ENCODE measurements around the gene VSTM2L.

Gene VSTM2L

DNA sequence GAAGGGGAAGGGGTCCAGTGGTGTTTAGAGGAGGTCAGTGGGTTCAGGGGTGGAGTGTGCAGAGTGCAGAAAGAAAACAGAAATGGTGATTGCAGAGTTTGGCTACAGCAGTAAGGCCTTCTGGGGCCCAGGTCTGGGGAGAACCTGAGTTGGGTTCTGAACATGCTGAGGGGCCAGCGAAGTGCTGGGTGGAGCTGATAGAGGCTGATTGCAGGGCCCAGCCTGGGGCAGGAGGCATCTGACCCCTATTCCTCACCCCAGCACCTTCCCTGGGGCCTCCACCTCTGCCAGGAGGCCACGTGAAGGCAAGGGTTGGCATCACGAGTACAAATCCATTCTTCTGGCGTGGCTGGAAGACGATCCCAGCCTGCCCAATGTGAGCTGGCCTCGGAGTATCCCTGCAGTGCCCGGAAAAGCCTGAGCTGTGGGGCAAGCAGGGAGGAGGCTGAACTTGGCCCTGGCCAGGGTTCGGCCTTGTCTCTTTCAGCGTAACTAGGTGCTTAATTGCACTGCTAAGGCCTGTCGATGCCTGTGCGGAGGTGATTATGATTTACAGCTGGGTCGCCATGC, 35.3 kb downstream of the VSTM2L start:
- no peak for TF ChIP-seq TCF12 (IDR thresholded peaks at IDR 0.05; ENCODE audit: low read depth)
- TF ChIP-seq CEBPB (IDR thresholded peaks at IDR 0.05) = no peak
- TF ChIP-seq, protein P1, sequence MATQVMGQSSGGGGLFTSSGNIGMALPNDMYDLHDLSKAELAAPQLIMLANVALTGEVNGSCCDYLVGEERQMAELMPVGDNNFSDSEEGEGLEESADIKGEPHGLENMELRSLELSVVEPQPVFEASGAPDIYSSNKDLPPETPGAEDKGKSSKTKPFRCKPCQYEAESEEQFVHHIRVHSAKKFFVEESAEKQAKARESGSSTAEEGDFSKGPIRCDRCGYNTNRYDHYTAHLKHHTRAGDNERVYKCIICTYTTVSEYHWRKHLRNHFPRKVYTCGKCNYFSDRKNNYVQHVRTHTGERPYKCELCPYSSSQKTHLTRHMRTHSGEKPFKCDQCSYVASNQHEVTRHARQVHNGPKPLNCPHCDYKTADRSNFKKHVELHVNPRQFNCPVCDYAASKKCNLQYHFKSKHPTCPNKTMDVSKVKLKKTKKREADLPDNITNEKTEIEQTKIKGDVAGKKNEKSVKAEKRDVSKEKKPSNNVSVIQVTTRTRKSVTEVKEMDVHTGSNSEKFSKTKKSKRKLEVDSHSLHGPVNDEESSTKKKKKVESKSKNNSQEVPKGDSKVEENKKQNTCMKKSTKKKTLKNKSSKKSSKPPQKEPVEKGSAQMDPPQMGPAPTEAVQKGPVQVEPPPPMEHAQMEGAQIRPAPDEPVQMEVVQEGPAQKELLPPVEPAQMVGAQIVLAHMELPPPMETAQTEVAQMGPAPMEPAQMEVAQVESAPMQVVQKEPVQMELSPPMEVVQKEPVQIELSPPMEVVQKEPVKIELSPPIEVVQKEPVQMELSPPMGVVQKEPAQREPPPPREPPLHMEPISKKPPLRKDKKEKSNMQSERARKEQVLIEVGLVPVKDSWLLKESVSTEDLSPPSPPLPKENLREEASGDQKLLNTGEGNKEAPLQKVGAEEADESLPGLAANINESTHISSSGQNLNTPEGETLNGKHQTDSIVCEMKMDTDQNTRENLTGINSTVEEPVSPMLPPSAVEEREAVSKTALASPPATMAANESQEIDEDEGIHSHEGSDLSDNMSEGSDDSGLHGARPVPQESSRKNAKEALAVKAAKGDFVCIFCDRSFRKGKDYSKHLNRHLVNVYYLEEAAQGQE (IDR thresholded peaks at IDR 0.05; ENCODE audit: low read depth) = no peak
- no peak for TF ChIP-seq EP300 (IDR thresholded peaks at IDR 0.05; ENCODE audit: borderline replicate concordance)
- TF ChIP-seq RAD21 (IDR thresholded peaks at IDR 0.05; ENCODE audit: low read depth) = no peak
- no peak for TF ChIP-seq YY1 (IDR thresholded peaks at IDR 0.05; ENCODE audit: low read depth)
- no peak for TF ChIP-seq TEAD4 (IDR thresholded peaks at IDR 0.05)
- no peak for TF ChIP-seq ZBTB7A (IDR thresholded peaks at IDR 0.05; ENCODE audit: low read depth)
- TF ChIP-seq, protein P2, sequence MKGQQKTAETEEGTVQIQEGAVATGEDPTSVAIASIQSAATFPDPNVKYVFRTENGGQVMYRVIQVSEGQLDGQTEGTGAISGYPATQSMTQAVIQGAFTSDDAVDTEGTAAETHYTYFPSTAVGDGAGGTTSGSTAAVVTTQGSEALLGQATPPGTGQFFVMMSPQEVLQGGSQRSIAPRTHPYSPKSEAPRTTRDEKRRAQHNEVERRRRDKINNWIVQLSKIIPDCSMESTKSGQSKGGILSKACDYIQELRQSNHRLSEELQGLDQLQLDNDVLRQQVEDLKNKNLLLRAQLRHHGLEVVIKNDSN (IDR thresholded peaks at IDR 0.05) = no peak
- TF ChIP-seq FOXM1 (IDR thresholded peaks at IDR 0.05; ENCODE audit: borderline replicate concordance, low read depth) = no peak
- TF ChIP-seq TAF1 (IDR thresholded peaks at IDR 0.05; ENCODE audit: low read depth) = no peak
- TF ChIP-seq CREB1 (IDR thresholded peaks at IDR 0.05; ENCODE audit: low read depth) = no peak
- no peak for TF ChIP-seq EGR1 (IDR thresholded peaks at IDR 0.05)
- no peak for TF ChIP-seq MAX (IDR thresholded peaks at IDR 0.05)
- TF ChIP-seq NFIC (IDR thresholded peaks at IDR 0.05) = no peak

- no peak for TF ChIP-seq RAD21 (IDR thresholded peaks at IDR 0.05; ENCODE audit: low read depth)
- no peak for TF ChIP-seq EGR1 (IDR thresholded peaks at IDR 0.05)
- TF ChIP-seq CEBPB (IDR thresholded peaks at IDR 0.05) = no peak
- TF ChIP-seq ZBTB7A (IDR thresholded peaks at IDR 0.05; ENCODE audit: low read depth) = no peak
- no peak for TF ChIP-seq FOXM1 (IDR thresholded peaks at IDR 0.05; ENCODE audit: borderline replicate concordance, low read depth)
- TF ChIP-seq MAX (IDR thresholded peaks at IDR 0.05) = no peak
- no peak for TF ChIP-seq TCF12 (IDR thresholded peaks at IDR 0.05; ENCODE audit: low read depth)
- no peak for TF ChIP-seq TAF1 (IDR thresholded peaks at IDR 0.05; ENCODE audit: low read depth)
- TF ChIP-seq TEAD4 (IDR thresholded peaks at IDR 0.05) = no peak
- no peak for TF ChIP-seq NFIC (IDR thresholded peaks at IDR 0.05)
- no peak for TF ChIP-seq CREB1 (IDR thresholded peaks at IDR 0.05; ENCODE audit: low read depth)
- TF ChIP-seq, protein P1 (IDR thresholded peaks at IDR 0.05; ENCODE audit: low read depth) = no peak
- no peak for TF ChIP-seq YY1 (IDR thresholded peaks at IDR 0.05; ENCODE audit: low read depth)
Observed at GRCh38 chr20:37938954-37939353, 36.0 kb downstream of the VSTM2L start.

DNA sequence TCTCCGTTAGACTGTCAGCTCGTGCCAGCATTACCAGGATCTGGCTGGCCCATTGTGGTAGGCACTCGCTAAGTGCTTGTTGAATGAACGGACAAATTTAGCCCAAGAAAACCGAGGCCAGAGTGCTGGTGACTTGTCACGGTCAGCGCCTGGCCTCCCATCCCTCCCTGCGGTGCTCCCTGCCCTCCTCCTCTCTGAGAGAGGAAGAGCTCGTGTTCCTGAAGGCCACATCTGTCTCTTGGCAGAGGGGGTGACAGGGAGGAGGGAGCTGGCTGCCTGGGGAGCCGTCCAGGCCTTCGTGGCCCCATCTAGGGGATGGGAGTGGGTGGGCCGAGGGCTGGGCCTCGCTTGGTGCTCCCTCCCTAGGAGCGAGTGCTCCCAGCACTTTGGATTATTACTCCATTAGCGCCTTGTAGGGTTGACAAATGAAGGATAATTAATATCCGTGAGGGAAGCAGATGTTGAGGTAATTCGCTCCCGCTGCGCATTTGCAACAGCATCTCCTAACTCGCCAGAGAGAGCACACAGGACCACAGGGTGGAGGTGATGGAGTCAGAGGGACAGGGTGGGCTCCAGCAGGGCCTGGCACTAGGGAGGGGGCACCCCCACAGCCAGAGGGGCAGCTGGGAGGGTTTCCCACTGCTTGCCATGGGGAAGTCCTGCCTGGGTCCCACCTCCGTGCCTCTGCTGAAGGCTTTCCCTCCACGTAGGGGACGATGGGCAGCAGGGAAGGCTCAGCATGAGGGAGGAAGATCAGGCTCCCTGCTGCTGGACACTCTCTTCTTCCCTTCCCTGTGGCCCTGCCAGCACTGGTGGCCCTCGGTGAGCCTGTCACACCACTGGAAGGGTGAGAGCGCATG, 37.0 kb downstream of the VSTM2L start:
- TF ChIP-seq TEAD4 (IDR thresholded peaks at IDR 0.05) (no peak), TAF1 (IDR thresholded peaks at IDR 0.05; ENCODE audit: low read depth) (no peak), YY1 (IDR thresholded peaks at IDR 0.05; ENCODE audit: low read depth) (no peak), CREB1 (IDR thresholded peaks at IDR 0.05; ENCODE audit: low read depth) (no peak), NFIC (IDR thresholded peaks at IDR 0.05) (no peak), EGR1 (IDR thresholded peaks at IDR 0.05) (no peak), RAD21 (IDR thresholded peaks at IDR 0.05; ENCODE audit: low read depth) (no peak), ZBTB7A (IDR thresholded peaks at IDR 0.05; ENCODE audit: low read depth) (no peak), TCF12 (IDR thresholded peaks at IDR 0.05; ENCODE audit: low read depth) (no peak), FOXM1 (IDR thresholded peaks at IDR 0.05; ENCODE audit: borderline replicate concordance, low read depth) (no peak), EP300 (IDR thresholded peaks at IDR 0.05; ENCODE audit: borderline replicate concordance) (no peak), MAX (IDR thresholded peaks at IDR 0.05) (no peak), CEBPB (IDR thresholded peaks at IDR 0.05) (no peak)
- TF ChIP-seq, protein P1 (IDR thresholded peaks at IDR 0.05; ENCODE audit: low read depth) = no peak
- TF ChIP-seq, protein P2 (IDR thresholded peaks at IDR 0.05) = no peak

All from Ishikawa (cell line).